SK-N-MC (cell line): ENCODE data around the gene ETFBKMT.
"Not testable (repeated sequence)": the region's sequence is repeated elsewhere in the genome, so short reads cannot be mapped to it uniquely, and the experiment has no call there.

ENCODE experiments used
- DNase-seq: peaks from one replicate; pipeline ENCODE4 v3.0.0-alpha.2; 2011; ENCODE audit warnings: low read depth, low spot score
- H3K27ac ChIP-seq: fragments of 200-600 bp; sonication (generic); 2 replicates; pipeline ENCODE4 v1.5.1; 2016; ENCODE audit warnings: mixed run types
- H3K36me3 ChIP-seq: fragments of 200-600 bp; sonication (generic); 2 replicates; pipeline ENCODE4 v1.6.1; 2017; ENCODE audit warnings: antibody characterized with exemption, low read length, mixed read lengths; ENCODE audit not compliant: insufficient read depth
- H3K4me3 ChIP-seq: fragments of 200-600 bp; sonication (generic); 2 replicates; pipeline ENCODE4 v1.5.1; 2016
- H3K9ac ChIP-seq: fragments of 200-600 bp; sonication (generic); 2 replicates; pipeline ENCODE4 v1.8.0; 2017; ENCODE audit warnings: mixed run types, mixed read lengths; ENCODE audit not compliant: insufficient read length
- H3K9me3 ChIP-seq: fragments of 200-600 bp; sonication (generic); 2 replicates; pipeline ENCODE4 v1.6.1; 2017; ENCODE audit warnings: low read depth, mild to moderate bottlenecking, antibody characterized with exemption, low read length, moderate library complexity, mixed read lengths
- EZH2 ChIP-seq: fragments of 200-600 bp; sonication (generic); IDR thresholded peaks from one replicate; pipeline ENCODE4 v1.6.1; 2017; ENCODE audit warnings: antibody characterized with exemption
- FOXP2 ChIP-seq: optimal IDR thresholded peaks from 2 replicates; pipeline ENCODE3; 2011; ENCODE audit warnings: mild to moderate bottlenecking, moderate library complexity; ENCODE audit not compliant: insufficient read depth; ENCODE audit errors: extremely low read length, control extremely low read depth
- POLR2AphosphoS5 ChIP-seq: IDR thresholded peaks from 2 replicates; pipeline ENCODE4 v1.6.1; 2012; ENCODE audit warnings: mild to moderate bottlenecking, low read depth, low read length, borderline replicate concordance

Gene ETFBKMT

GRCh38 chr12:31650918-31651317, 8.6 kb upstream of the ETFBKMT start:
- H3K4me3 ChIP-seq = peak overlapping the region; percentile 42; the same call in 1 of the 2 replicates
- TF ChIP-seq FOXP2 (no peak), POLR2AphosphoS5 (no peak), EZH2 (no peak)
- no peak overlapping the region for H3K9ac ChIP-seq
- no peak for DNase-seq
- no peaks in the 10 kb centered on the region for H3K36me3 ChIP-seq
- no peaks in the 10 kb centered on the region for H3K9me3 ChIP-seq
- H3K27ac ChIP-seq = no peak overlapping the region

GRCh38 chr12:31651893-31652521, 7.5 kb upstream of the ETFBKMT start:
- no peak overlapping the region for H3K9ac ChIP-seq
- no peaks in the 10 kb centered on the region for H3K36me3 ChIP-seq
- peak overlapping the region; percentile 42; the same call in 1 of the 2 replicates for H3K4me3 ChIP-seq
- DNase-seq = peak; percentile 60
- no peak overlapping the region for H3K27ac ChIP-seq
- H3K9me3 ChIP-seq = no peaks in the 10 kb centered on the region
- TF ChIP-seq POLR2AphosphoS5 (peak; percentile 73; the same call in 1 of the 2 replicates), EZH2 (no peak)

DNA sequence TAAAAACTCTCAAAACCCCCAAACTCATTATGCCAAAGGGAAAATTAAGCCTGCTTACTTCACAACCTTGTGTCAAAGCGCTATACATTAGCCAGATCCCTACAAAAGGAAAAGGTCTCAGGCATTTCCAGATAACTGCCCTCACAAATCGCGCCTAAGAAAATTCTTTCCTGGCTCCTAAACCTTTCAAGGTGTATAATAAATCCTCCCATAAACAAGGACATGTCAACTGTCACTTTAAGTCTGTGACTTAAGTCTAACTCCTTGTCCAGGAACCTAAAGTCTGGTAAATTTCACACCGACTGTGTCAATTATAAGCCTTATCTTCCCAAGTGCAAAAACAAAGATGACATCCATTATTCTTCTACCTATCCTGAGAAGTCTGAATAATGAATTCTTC, 4.3 kb upstream of the ETFBKMT start:
- no peak for DNase-seq
- H3K36me3 ChIP-seq = no peaks in the 10 kb centered on the region
- H3K9me3 ChIP-seq = no peaks in the 10 kb centered on the region
- no peak overlapping the region for H3K27ac ChIP-seq
- TF ChIP-seq EZH2 (no peak), POLR2AphosphoS5 (no peak), FOXP2 (no peak)
- no peak overlapping the region for H3K4me3 ChIP-seq
- H3K9ac ChIP-seq = no peak overlapping the region

- no peak for DNase-seq
- Histone ChIP-seq H3K36me3 (no peaks in the 10 kb centered on the region), H3K4me3 (no peak overlapping the region), H3K9ac (no peak overlapping the region), H3K9me3 (no peaks in the 10 kb centered on the region), H3K27ac (no peak overlapping the region)
- TF ChIP-seq POLR2AphosphoS5 (no peak), FOXP2 (no peak), EZH2 (no peak)
Observed at GRCh38 chr12:31655792-31656191, 3.7 kb upstream of the ETFBKMT start.

- peak overlapping the region; percentile 89 for H3K4me3 ChIP-seq
- H3K9me3 ChIP-seq = no peaks in the 10 kb centered on the region
- peak overlapping the region; percentile 85; the same call in 1 of the 2 replicates for H3K27ac ChIP-seq
- H3K36me3 ChIP-seq = no peaks in the 10 kb centered on the region
- DNase-seq = no peak
- no peak for TF ChIP-seq POLR2AphosphoS5
- no peak for TF ChIP-seq EZH2
- no peak for TF ChIP-seq FOXP2
- H3K9ac ChIP-seq = peak overlapping the region; percentile 83
Observed at GRCh38 chr12:31658471-31659086, 909 bp upstream of the ETFBKMT start.

GRCh38 chr12:31662176-31662849, 2.8 kb downstream of the ETFBKMT start:
- no peak for TF ChIP-seq EZH2
- no peak for TF ChIP-seq FOXP2
- TF ChIP-seq POLR2AphosphoS5 = no peak
- DNase-seq = no peak

GRCh38 chr12:31663576-31663975, 4.1 kb downstream of the ETFBKMT start:
- Histone ChIP-seq H3K27ac (no peak overlapping the region), H3K9me3 (no peaks in the 10 kb centered on the region), H3K4me3 (no peak overlapping the region), H3K9ac (no peak overlapping the region), H3K36me3 (no peaks in the 10 kb centered on the region)
- no peak for DNase-seq
- no peak for TF ChIP-seq POLR2AphosphoS5
- TF ChIP-seq EZH2 = no peak
- TF ChIP-seq FOXP2 = no peak

More at GRCh38 chr12:31662176-31662849, 2.8 kb downstream of the ETFBKMT start:
- Histone ChIP-seq H3K27ac (no peak overlapping the region), H3K4me3 (no peak overlapping the region), H3K9ac (no peak overlapping the region), H3K9me3 (no peaks in the 10 kb centered on the region), H3K36me3 (no peaks in the 10 kb centered on the region)

- TF ChIP-seq FOXP2 = no peak
- no peak for TF ChIP-seq POLR2AphosphoS5
- no peak for TF ChIP-seq EZH2
- no peak overlapping the region for H3K4me3 ChIP-seq
- no peaks in the 10 kb centered on the region for H3K9me3 ChIP-seq
- H3K36me3 ChIP-seq = no peaks in the 10 kb centered on the region
- H3K9ac ChIP-seq = no peak overlapping the region
- DNase-seq = no peak
- H3K27ac ChIP-seq = no peak overlapping the region
Observed at GRCh38 chr12:31664038-31664437, 4.5 kb downstream of the ETFBKMT start.

GRCh38 chr12:31669020-31669419, 9.5 kb downstream of the ETFBKMT start:
- Histone ChIP-seq H3K27ac (no peak overlapping the region), H3K4me3 (no peak overlapping the region), H3K36me3 (no peaks in the 10 kb centered on the region), H3K9me3 (no peaks in the 10 kb centered on the region), H3K9ac (no peak overlapping the region)
- no peak for TF ChIP-seq EZH2
- no peak for TF ChIP-seq FOXP2
- no peak for TF ChIP-seq POLR2AphosphoS5
- DNase-seq = no peak

- H3K27ac ChIP-seq, H3K36me3 ChIP-seq, H3K9me3 ChIP-seq, H3K9ac ChIP-seq, DNase-seq, H3K4me3 ChIP-seq: not testable (repeated sequence)
Observed at GRCh38 chr12:31669582-31669981, 10.1 kb downstream of the ETFBKMT start.
